Left cardiac atrium (tissue), 2 donors: ENCODE measurements around the gene BLOC1S4. TPM values are rescaled to one million over a fixed set of nuclear protein-coding genes. Genes with fewer than 3 reads are reported as not detected.

Experiments
- total RNA-seq, 2 donors: library from RNA; stranded (reverse); fragmentation: NEBNext Ultra II Directional; extraction: Animal tissue kit (Norgen Biotek cat#: 25700); gene quantifications; one replicate each; pipeline ENCODE4 v1.2.1, GENCODE V29; 2021
- donor health status: DM: no; HTN: yes; CAD: no; lungs with severe emphysema.
- donor health status: DM: yes; HTN: yes; CAD: no.

BLOC1S4 gene
- total RNA-seq, 2 donors from 2014 or later = 7.4 to 10.6 TPM

Other genes with a start within 250 kb of the BLOC1S4 start
- gene PPP2R2C, start 243.6 kb upstream of the BLOC1S4 start, total RNA-seq = 1 to 10 TPM; 4.8 to 5.2 TPM
- gene MAN2B2, start 141.0 kb upstream of the BLOC1S4 start, total RNA-seq = 10 to 100 TPM; 20.5 to 25.6 TPM
- gene MRFAP1, start 75.5 kb upstream of the BLOC1S4 start, total RNA-seq = 100 to 1,000 TPM; 234 to 277 TPM
- 1 to 10 TPM in 1 of 2 donors, under 1 TPM in 1; 0.38 to 1.9 TPM for gene S100P, start 22.3 kb upstream of the BLOC1S4 start, total RNA-seq
- 10 to 100 TPM; 45.9 to 52.9 TPM for gene MRFAP1L1, start 6.3 kb upstream of the BLOC1S4 start, total RNA-seq
- gene KIAA0232, start 66.6 kb downstream of the BLOC1S4 start, total RNA-seq = 10 to 100 TPM; 52.9 to 59.2 TPM
- 10 to 100 TPM; 34.7 to 35.9 TPM for gene TBC1D14, start 193.7 kb downstream of the BLOC1S4 start, total RNA-seq